ENCODE measurements around the gene GRK3.

GRCh38 chr22:25650833-25651232, 86.4 kb downstream of the GRK3 start:
- no peak for TF ChIP-seq CTCF (IDR thresholded peaks at IDR 0.05)
- no peak for TF ChIP-seq POLR2A (IDR thresholded peaks at IDR 0.05)
- TF ChIP-seq POLR2AphosphoS5 (IDR thresholded peaks at IDR 0.05): no peak
